ENCODE data around the gene HES2.

The HES2 gene

DNA sequence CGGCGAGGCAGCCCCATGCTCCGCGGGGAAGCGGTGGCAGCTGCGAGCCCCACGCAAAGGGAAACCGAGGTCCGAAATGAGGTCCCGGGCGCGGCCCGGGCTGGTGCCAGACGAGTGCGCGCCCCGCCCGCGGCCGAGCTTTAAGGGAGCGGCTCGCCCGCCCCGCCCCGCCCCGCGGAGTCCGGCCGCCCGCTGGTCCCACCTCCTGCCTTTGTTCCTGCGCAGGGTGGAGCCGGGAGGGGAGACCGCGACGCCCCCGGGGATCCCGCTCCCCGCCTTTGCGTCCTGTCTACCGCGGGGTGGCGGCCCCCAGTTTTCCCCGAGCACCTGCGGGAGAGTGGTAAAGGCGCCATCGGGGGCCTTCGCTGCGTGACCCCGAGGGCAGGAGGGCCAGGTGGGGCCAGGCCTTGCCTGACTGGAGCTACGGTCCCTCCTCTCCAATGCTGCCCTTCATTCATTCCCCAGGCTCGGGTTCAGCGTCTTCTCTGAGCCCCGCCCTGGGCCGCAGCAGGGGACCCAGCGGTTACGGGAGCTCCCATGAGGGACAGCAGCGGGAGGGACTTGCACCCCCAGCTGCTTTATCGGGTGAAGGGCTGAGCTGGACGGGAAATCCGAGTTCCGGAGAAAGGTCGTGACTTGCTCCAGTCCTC lies at the start of gene HES2:
TSS of gene HES2 (minus strand) at position 116 of the 650 bp plus-strand sequence. CDS start at position 17, 99 bp downstream.
- in situ Hi-C loops (cut with MboI; ENCODE audit: low pct_unique_long_range_greater_than_20kb, low sequenced_read_pairs) = no loop called here
- DNase-seq = no peak

- in situ Hi-C loops (cut with MboI; ENCODE audit: low pct_unique_long_range_greater_than_20kb, low sequenced_read_pairs) = no loop called here
- DNase-seq = no peak
These were observed 49.2 kb upstream of the HES2 start for GRCh38 chr1:6468729-6469461.

DNA sequence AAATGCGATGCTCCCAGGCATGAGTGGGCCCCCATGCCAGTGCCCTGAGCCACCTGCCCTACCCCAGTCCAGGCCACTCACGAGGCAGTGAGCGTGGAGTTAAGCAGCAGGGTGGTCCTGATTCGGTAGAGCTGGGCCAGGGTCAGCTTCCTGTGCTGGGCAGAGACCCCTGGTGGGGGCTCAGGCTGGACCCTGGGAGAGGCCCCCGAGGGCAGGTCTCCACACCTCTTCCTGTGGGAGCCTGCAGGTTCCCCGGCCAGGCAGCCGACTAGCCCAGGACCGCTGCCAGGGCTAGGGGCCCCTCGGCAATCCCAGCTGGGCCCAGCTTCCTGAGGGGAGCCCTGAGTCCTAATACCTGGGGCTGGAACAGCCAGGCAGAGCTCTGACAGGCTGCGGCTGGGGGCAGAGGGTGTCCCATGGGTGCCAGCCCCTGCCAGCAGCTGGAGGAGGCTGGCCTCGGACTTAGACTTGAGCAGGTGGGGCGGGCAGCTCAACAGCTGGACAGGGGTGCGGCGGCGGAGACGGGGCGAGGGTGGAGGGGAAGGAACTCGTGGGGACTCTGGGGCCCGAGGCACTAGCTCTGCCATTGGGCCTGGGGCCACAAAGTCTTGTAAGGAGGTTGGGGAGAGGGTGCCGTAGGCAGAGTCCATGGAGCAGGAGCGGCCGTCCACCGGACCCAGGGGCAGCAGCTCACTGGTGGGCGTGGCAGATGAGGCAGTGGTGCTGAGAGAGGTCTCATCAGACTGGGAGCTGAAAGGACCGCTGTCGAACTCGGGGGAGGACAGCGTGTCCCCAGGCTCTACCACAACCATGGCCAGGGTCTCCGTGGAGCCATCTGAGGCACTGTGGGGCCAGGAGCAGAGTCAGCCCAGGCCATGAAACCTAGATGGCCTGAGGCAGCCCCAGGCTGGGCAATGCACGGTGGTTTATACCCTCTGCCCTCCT lies 48.3 kb upstream of the HES2 start:
- in situ Hi-C loops (cut with MboI; ENCODE audit: low pct_unique_long_range_greater_than_20kb, low sequenced_read_pairs) = no loop called here

DNA sequence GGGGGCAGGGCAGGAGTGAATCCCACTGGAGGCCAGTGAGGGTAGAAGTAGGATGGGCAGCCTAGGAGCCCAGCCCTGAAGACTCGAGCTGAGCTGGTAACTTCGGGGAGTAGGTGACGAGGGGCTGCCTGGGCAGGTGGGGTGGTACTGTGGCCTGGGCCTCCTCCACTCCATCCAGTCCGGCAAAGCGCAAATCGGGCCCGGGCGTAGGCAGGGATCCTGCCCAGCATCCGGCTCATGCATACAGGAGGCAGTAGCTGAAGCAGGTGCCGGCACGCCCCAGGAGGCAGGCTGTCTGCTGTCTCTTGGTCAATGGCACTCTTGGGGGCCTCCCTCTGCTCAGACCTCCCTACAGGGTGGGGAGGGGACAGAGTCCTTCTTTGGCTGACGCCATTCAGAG lies 47.5 kb upstream of the HES2 start:
- in situ Hi-C loops (cut with MboI; ENCODE audit: low pct_unique_long_range_greater_than_20kb, low sequenced_read_pairs) = no loop called here
- no peak for DNase-seq

More for the DNA sequence above, 48.3 kb upstream of the HES2 start:
- DNase-seq = no peak

GRCh38 chr1:6466751-6467150 lies 47.0 kb upstream of the HES2 start:
- in situ Hi-C loops (cut with MboI; ENCODE audit: low pct_unique_long_range_greater_than_20kb, low sequenced_read_pairs) = no loop called here
- DNase-seq = no peak

DNA sequence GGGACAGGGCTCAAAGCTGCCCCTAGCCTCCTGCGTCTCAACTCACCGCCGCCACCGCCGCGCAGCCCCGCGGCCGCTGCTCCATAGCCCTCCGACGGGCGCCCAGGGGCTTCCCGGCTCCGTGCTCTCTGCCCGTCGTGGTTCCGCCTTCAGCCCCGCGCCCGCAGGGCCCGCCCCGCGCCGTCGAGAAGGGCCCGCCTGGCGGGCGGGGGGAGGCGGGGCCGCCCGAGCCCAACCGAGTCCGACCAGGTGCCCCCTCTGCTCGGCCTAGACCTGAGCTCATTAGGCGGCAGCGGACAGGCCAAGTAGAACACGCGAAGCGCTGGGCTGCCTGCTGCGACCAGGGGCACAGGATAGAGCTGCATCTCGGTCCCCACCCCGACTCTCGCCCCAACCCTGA lies 46.3 kb upstream of the HES2 start, which contains the start of gene TNFRSF25:
TSS of gene TNFRSF25 (minus strand) at position 151 of the 400 bp plus-strand sequence. CDS start at position 85, 66 bp downstream.
- in situ Hi-C loops (cut with MboI; ENCODE audit: low pct_unique_long_range_greater_than_20kb, low sequenced_read_pairs) = no loop called here
- no peak for DNase-seq

GRCh38 chr1:6465461-6466005 lies 45.8 kb upstream of the HES2 start:
- no peak for DNase-seq
- in situ Hi-C loops (cut with MboI; ENCODE audit: low pct_unique_long_range_greater_than_20kb, low sequenced_read_pairs) = no loop called here

DNA sequence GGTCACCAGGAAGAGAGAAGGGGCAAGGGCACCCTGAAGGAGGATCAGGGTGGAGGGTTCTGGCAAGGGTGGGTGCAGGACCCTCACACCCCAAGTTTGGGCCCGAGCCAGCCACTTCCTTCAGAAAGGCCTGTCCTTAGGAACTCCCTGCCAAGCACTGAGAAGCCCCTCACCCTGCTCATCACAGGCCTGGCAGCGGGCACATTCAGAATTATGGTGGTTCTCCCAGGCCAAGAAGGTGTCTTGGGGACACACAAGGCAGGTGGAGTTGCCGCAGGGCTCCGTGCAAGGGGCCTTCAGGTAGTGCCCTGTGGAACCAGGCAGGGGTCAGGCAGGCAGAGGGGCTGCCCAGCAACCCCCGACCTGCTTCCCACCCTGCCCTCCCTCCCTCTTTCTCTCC lies 45.2 kb upstream of the HES2 start:
- DNase-seq = no peak
- in situ Hi-C loops (cut with MboI; ENCODE audit: low pct_unique_long_range_greater_than_20kb, low sequenced_read_pairs) = no loop called here

DNA sequence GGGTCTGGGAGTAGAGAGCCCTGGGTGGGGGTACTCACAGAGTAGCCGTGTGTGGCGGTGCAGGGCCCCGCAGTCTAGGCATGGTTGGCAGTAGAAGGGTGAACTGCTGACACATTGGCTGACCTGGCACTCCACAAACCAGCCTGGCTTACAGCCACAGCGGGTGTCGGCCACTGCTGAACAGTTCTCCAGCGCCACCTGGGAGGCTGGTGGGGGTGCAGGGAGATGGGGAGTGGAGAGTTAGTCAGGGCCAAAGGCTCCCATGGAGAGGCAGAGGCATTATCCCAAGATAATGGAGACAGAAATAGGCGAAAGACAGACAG lies 44.8 kb upstream of the HES2 start:
- no peak for DNase-seq
- in situ Hi-C loops (cut with MboI; ENCODE audit: low pct_unique_long_range_greater_than_20kb, low sequenced_read_pairs) = no loop called here

- in situ Hi-C loops (cut with MboI; ENCODE audit: low pct_unique_long_range_greater_than_20kb, low sequenced_read_pairs) = no loop called here
- no peak for DNase-seq
These were observed 43.3 kb upstream of the HES2 start for GRCh38 chr1:6463120-6463412.

DNA sequence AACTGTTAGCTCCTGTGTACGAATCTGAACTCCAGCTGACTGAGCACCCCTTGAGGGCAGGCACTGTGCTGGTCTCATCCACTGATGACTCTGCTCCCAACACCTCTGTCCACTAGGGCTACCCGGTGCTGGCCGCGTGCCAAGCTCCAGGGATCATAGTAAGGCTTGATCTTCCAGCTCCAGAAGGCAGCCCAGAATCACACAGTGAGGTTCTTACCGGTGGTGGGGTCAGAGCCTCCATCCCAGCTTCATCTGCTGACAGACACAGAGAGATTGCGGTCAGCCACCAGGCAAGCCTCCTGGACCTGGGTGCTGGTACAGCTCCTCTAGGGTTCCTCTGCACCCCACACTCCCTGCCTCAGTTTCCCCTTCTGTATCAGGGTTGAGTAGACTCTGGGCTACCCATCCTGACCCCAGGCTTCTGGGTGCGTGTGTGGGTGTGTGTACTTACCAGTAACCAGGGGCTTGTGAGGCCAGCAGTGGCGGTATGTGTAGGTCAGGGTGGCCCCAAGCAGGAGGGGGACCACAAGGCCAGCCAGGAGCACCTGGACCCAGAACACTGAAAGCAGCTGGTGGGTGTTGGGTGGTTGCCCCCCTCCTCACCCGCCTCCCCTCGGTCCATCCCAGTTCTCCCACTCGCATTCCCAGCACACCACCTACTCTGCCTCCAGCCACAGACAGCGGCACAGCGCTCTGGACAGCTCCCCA lies 42.8 kb upstream of the HES2 start:
- in situ Hi-C loops (cut with MboI; ENCODE audit: low pct_unique_long_range_greater_than_20kb, low sequenced_read_pairs) = no loop called here
- DNase-seq = no peak

DNA sequence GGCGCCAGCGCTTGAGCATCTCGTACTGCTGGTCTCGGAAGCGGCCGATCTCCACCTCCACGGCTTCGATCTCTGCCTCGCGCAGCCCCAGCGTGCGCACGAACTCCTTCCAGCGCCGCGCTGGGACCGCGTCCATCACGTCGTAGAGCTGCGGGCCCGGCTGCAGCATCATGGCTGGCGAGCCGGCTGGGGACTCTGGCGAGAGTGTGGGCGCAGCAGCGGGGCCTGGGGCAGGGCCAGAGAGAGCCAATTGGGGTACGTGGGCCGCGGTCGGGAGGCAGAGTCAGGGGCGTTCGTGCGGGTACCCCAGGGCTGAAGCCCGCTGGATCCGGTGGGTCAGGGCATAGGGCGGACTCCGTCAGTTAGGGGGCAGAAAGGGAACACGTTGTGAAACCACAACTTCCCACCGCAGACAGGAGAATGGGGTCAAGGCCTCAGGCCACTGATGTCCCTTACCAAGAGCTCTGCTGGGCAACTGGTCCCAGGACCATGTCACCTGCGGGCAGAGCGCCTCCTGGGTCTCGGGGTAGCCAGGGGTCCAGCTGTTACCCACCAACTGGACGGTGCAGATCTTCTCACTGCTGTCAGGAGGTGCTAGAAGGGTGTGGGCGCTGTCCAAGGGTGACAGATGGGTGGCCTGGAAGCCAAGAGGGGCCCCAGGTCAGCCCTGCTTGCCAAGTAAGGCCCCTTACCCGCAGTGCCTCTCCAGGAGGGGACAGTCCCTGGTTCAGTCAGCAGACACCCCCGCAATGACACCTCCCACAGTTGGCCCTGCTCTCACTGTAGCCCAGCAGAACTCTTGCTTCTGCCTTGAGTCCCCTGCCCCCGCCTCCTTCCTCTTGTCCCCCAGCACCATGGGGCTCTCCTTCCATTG lies 42.1 kb upstream of the HES2 start:
- in situ Hi-C loops (cut with MboI; ENCODE audit: low pct_unique_long_range_greater_than_20kb, low sequenced_read_pairs) = no loop called here
- no peak for DNase-seq

DNA sequence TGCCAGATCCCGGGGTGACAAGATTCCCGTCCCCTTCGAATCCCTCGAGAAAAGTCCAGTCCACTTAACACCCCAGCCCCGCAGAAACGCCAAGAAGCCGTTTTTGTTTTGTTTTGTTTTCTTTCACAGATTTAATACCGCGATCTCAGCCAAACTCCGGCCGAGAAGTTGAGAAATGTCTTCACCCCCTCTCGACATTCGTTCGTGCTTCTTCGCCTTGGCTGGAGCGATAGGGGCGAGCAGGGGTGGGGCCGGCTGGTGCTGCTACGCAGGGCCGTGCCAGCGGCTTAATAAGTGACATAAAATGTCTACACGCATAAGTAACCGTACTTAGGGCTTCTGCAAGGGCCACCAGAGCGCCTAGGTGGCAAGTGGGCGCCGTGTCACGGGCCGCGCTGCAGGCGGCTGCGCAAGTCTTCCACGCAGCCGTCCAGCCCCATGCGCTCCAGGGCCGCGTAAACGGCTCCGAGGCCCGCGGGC lies 41.4 kb upstream of the HES2 start:
- in situ Hi-C loops (cut with MboI; ENCODE audit: low pct_unique_long_range_greater_than_20kb, low sequenced_read_pairs) = no loop called here
- no peak for DNase-seq

- no peak for DNase-seq
- in situ Hi-C loops (cut with MboI; ENCODE audit: low pct_unique_long_range_greater_than_20kb, low sequenced_read_pairs) = no loop called here
These were observed 40.8 kb upstream of the HES2 start for GRCh38 chr1:6460301-6461050.

GRCh38 chr1:6459850-6460265 lies 40.1 kb upstream of the HES2 start:
- in situ Hi-C loops (cut with MboI; ENCODE audit: low pct_unique_long_range_greater_than_20kb, low sequenced_read_pairs) = no loop called here
- no peak for DNase-seq

DNA sequence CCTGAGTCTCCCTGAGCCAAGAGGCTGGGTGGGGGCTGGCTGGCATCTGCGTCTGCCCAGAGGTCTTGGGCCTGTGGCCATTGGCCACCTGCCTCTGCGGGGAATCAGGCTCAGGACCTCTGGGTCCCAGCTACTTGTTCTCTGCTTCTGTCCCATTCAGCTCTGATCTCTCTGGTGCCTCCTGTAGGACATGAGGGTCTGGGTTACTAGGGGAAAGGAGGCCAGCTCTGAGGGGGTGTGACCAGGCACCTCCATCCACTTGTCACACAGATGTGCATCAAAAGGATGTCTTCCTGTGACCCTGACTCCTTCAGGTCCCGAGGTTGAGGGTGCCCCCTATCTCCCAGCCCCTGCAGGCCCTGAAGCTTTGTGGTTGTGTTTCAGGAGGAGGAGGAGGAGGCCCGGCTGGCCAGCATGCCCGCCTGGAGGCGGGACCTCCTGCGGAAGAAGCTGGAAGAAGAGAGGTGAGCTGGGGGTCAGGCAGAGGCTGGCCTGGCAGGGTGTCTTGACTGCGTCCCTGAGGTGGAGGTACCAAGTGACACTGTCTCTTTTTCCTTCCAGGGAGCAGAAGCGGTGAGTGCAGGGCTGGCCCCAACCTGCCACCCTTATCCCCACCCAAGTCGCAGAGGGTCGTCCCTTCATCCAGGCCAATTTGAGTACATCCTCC lies 37.2 kb upstream of the HES2 start:
- in situ Hi-C loops (cut with MboI; ENCODE audit: low pct_unique_long_range_greater_than_20kb, low sequenced_read_pairs) = no loop called here
- DNase-seq = no peak
